ENCODE measurements around the gene OSM.
"Not testable (repeated sequence)": the region's sequence is repeated elsewhere in the genome, so short reads cannot be mapped to it uniquely, and the experiment has no call there.

- not testable (repeated sequence) for TF ChIP-seq POLR2A, CTCF, POLR2AphosphoS5 (IDR thresholded peaks at IDR 0.05)
Observed at GRCh38 chr22:30216272-30216671, 50.4 kb downstream of the OSM start.
